ENCODE measurements around the gene NDUFB10. TPM values are rescaled to one million over a fixed set of nuclear protein-coding genes. Genes with fewer than 3 reads are reported as not detected.

The NDUFB10 gene
- total RNA-seq, 1 experiment from 2014 or later, result 202 TPM

- H3K27me3 Mint-ChIP-seq (ENCODE audit: insufficient read depth, unreplicated experiment), result no peaks in the 10 kb centered on the region
- H3K4me1 Mint-ChIP-seq (ENCODE audit: insufficient read depth, unreplicated experiment), result no peaks in the 10 kb centered on the region
- CTCF ChIA-PET, result interaction anchor here (0.7 to 7.2 kb wide), 2 partner anchors 18 to 66 kb away, joined by 3 to 105 read pairs; no protein-coding TSS in a partner anchor
- POLR2A ChIA-PET, result interaction anchor here (0.7 to 0.9 kb wide), 2 partner anchors 67 to 220 kb away, joined by 3 read pairs; no protein-coding TSS in a partner anchor
- DNase-seq (ENCODE audit: unreplicated experiment), result peak; percentile 39
- no TSS peak for BruUV-seq (replicated peaks)
- H3K9me3 Mint-ChIP-seq (ENCODE audit: unreplicated experiment), result no peaks in the 10 kb centered on the region
- intact Hi-C loops (cut with micrococcal nuclease), result no loop called here
- H3K4me3 Mint-ChIP-seq (ENCODE audit: unreplicated experiment), result no peak overlapping the region
- TF ChIP-seq, protein P1, sequence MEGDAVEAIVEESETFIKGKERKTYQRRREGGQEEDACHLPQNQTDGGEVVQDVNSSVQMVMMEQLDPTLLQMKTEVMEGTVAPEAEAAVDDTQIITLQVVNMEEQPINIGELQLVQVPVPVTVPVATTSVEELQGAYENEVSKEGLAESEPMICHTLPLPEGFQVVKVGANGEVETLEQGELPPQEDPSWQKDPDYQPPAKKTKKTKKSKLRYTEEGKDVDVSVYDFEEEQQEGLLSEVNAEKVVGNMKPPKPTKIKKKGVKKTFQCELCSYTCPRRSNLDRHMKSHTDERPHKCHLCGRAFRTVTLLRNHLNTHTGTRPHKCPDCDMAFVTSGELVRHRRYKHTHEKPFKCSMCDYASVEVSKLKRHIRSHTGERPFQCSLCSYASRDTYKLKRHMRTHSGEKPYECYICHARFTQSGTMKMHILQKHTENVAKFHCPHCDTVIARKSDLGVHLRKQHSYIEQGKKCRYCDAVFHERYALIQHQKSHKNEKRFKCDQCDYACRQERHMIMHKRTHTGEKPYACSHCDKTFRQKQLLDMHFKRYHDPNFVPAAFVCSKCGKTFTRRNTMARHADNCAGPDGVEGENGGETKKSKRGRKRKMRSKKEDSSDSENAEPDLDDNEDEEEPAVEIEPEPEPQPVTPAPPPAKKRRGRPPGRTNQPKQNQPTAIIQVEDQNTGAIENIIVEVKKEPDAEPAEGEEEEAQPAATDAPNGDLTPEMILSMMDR (IDR thresholded peaks at IDR 0.05; ENCODE audit: unreplicated experiment), result peak; percentile 25
- H3K27ac Mint-ChIP-seq (ENCODE audit: low read depth, unreplicated experiment), result peak overlapping the region; percentile 63
- peaks cover 12% of the 10 kb centered on the region for H3K36me3 Mint-ChIP-seq (ENCODE audit: insufficient read depth, unreplicated experiment)
These were observed 27.0 kb upstream of the NDUFB10 start for GRCh38 chr16:1932050-1933028.

DNA sequence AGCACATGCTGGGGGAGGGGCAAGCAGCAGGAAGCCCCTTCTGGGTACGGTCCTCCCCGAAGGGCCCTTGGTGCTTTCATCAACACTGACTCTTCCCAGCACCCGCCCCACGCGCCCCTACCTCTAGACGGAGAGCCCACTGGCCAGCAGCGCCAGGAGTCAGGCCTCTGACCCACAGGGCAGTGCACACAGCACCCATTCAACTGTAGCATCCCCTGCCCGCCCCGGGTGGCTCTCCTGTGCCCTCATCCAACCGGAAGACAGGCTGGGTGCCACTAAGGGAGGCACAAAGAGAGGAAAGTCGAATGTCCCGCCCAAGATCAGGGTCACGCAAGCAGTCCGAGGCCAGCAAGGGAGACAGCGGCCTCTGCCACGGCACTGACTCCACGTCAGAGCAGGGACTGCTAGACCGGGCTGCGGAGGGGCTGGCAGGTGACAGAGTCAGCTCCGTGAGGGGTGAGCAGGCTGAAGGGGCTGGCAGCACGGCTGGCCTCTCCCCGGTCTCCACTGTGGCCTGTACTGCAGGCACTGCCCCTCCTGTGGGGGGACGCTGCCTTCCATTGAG lies 26.2 kb upstream of the NDUFB10 start:
- Mint-ChIP-seq H3K36me3 (ENCODE audit: insufficient read depth, unreplicated experiment) (peaks cover 18% of the 10 kb centered on the region), H3K9me3 (ENCODE audit: unreplicated experiment) (no peaks in the 10 kb centered on the region), H3K27me3 (ENCODE audit: insufficient read depth, unreplicated experiment) (no peaks in the 10 kb centered on the region), H3K27ac (ENCODE audit: low read depth, unreplicated experiment) (peak overlapping the region; percentile 63), H3K4me3 (ENCODE audit: unreplicated experiment) (no peak overlapping the region), H3K4me1 (ENCODE audit: insufficient read depth, unreplicated experiment) (no peaks in the 10 kb centered on the region)
- no TSS peak for BruUV-seq (replicated peaks)
- POLR2A ChIA-PET, result no interaction called here
- CTCF ChIA-PET, result interaction anchor here (7.2 kb wide), 1 partner anchor 67 kb away, joined by 105 read pairs; no protein-coding TSS in a partner anchor
- intact Hi-C loops (cut with micrococcal nuclease), result no loop called here
- TF ChIP-seq, protein P1 (IDR thresholded peaks at IDR 0.05; ENCODE audit: unreplicated experiment), result no peak
- no peak for DNase-seq (ENCODE audit: unreplicated experiment)

DNA sequence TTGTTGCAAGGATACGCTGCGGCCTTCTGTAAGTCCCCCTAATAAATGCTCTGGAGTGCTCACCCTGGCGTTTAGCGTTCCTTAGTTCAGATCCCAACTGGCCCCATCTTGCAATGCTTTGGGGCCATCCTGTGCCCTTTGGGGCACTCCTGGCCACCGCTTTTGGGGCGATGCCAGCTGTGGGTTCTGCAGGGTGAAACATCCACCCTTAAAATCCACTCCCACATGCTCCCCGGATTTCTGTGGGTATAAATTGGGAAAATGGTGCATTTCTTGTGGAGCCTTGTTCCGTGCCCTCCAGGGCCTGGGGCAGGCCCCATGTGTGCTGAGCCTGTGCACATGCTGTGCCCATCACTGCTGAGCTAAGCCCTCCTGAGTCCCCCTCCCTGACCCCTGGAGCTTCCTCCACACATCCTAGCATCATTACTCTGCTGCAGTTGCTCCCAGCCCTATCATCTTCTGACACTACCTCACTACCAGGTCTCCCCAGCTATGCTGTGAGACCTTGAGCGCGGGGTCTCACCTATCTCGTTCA lies 22.3 kb upstream of the NDUFB10 start:
- POLR2A ChIA-PET, result interaction anchor here (0.6 to 3.2 kb wide), 3 partner anchors 27 to 28 kb away, joined by 3 to 12 read pairs (median 7); partner anchors contain the start of gene RPS2

More for the DNA sequence above, 22.3 kb upstream of the NDUFB10 start:
- no peaks in the 10 kb centered on the region for H3K9me3 Mint-ChIP-seq (ENCODE audit: unreplicated experiment)
- TF ChIP-seq, protein P1 (IDR thresholded peaks at IDR 0.05; ENCODE audit: unreplicated experiment), result no peak
- no peak overlapping the region for H3K27ac Mint-ChIP-seq (ENCODE audit: low read depth, unreplicated experiment)
- H3K27me3 Mint-ChIP-seq (ENCODE audit: insufficient read depth, unreplicated experiment), result no peaks in the 10 kb centered on the region
- H3K36me3 Mint-ChIP-seq (ENCODE audit: insufficient read depth, unreplicated experiment), result peaks cover 22% of the 10 kb centered on the region
- H3K4me3 Mint-ChIP-seq (ENCODE audit: unreplicated experiment), result no peak overlapping the region
- intact Hi-C loops (cut with micrococcal nuclease), result no loop called here
- H3K4me1 Mint-ChIP-seq (ENCODE audit: insufficient read depth, unreplicated experiment), result peaks cover 4% of the 10 kb centered on the region
- BruUV-seq (replicated peaks), result no TSS peak
- CTCF ChIA-PET, result interaction anchor here (0.7 to 1.3 kb wide), 2 partner anchors 15 to 47 kb away, joined by 3 read pairs; partner anchors contain the start of gene GFER
- DNase-seq (ENCODE audit: unreplicated experiment), result no peak

All from MCF 10A (cell line).